NCI-H345 (cell line): ENCODE results near the gene LCE3E.
"Not testable (repeated sequence)": the region's sequence is repeated elsewhere in the genome, so short reads cannot be mapped to it uniquely, and the experiment has no call there.

Experiments used
- DNase-seq: peaks from one replicate; lab custom pipeline; 2025; lab: John Stamatoyannopoulos, UW

The LCE3E gene, protein sequence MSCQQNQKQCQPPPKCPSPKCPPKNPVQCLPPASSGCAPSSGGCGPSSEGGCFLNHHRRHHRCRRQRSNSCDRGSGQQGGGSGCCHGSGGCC

DNA sequence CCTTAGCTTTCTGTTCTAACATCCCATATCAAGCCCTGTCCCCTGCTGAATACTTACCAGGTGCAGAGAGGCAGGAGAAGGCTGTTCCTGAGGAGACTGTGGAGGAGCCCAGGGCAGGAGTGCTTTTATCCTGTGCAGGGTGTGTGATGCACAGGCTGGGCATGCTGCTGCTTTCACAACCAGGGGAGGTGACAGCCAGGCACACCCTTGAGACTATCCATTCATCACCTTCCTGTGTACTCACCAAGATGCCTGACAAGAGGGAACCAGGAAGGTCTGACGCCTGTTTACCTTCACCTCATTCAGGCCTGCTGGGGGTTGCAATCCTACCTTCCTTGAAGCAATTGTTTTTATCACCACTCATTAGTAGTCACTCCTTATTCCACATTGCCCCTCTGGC is at the start of gene LCE3E:
Gene LCE3E, minus strand, starts transcription at position 100 of the 400 bp plus-strand sequence. CDS start 572 bp downstream, outside the sequence.
- DNase-seq, result no peak

DNA sequence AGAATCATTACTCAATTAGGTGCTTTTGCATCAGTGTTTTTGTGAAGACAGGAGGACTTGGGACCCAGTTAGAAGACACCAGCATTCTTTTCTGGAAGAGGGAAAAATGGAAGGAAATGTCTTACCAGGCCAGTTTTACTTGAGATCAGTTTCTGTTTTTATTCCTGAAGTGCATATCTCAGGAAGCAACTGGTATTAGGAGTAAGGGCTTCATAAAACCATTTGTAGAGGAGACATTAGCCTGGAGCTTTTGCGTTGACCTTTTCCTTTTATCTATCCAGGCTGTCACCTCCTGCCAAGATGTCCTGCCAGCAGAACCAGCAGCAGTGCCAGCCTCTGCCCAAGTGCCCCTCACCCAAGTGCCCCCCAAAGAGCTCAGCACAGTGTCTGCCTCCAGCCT is 46.9 kb upstream of the LCE3E start, which contains the start of gene LCE3B:
Gene LCE3B, plus strand, starts transcription at position 301 of the 400 bp plus-strand sequence. Its CDS starts 0 bp downstream, at position 301.
- no peak for DNase-seq

DNA sequence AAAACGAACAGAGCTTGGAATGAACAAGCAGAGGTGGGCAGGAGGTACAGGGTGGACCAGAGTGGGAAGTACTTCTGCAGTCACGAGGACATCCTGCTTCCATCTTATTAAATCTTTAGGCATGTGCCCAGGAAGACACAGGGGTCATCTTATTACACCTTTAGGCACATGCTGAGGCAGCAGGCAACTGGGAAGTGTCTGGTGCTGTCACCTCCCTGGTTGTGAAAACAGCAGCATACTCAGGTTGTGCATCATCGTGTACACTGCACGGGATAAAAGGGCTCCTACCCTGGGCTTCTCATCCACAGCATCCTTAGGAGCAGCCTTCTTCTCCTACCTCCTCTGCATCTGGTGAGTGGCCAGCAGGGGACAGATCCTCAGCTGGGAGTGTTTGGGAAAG is 33.4 kb upstream of the LCE3E start, which contains the start of gene LCE3C:
Gene LCE3C, plus strand, starts transcription at position 301 of the 400 bp plus-strand sequence. CDS start 498 bp downstream, outside the sequence.
- DNase-seq, result no peak

DNA sequence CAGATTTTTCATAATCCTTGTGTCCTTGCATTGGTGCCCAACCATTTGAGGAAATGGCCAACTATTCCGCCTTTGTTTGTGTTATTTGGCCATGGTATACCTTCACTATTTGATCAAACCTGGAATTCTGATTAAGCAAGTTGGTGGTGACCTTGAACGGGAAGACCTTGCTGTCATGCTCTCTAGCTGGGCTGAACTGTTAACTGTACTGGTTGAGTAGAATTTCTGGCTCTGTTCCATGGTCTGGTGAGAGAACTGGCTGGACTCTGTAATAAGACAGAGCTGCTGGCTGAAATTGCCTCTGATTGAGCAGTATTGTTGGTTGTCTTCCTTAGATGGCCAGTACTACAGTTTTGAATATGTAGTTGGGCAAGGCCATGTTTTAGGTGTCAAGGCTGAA is 30.4 kb upstream of the LCE3E start:
- DNase-seq, result no peak

DNA sequence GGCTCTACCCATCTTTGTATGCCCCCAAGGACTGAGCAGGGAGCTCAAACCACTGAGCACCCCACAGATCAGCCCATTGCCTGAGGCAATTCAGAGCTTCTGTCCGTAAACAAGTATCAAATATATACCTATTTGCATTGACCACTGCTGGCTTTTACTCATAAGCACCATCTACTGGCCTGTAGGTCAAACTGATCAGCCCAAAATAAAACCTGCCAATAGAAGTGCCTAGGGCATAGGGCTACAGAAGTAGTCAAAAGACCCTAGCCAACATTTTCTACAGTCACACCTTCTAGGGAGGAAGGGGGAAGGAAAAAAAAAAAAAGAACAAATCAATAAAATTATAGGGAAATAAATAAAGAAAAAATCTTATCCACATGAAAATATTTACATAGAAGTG is 19.0 kb upstream of the LCE3E start:
- no peak for DNase-seq

DNA sequence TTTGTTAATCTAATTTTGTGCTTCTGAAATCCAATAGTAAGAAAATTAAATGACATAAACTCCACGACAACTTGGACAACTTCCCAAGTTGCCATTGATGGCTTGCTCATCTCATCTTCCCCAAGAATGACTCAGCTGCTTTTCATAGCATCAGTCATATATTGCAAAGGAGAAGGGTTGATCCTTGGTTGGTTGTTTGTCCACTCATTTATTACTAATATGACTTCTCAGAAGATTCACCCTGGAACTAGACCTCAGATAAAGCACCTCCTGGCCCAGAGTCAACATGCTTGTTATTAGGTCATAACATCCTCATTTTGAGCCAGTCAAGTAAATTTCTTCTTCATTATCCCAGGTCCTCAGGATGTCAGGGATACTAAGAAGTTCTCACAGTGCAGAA is 16.1 kb upstream of the LCE3E start:
- no peak for DNase-seq

DNA sequence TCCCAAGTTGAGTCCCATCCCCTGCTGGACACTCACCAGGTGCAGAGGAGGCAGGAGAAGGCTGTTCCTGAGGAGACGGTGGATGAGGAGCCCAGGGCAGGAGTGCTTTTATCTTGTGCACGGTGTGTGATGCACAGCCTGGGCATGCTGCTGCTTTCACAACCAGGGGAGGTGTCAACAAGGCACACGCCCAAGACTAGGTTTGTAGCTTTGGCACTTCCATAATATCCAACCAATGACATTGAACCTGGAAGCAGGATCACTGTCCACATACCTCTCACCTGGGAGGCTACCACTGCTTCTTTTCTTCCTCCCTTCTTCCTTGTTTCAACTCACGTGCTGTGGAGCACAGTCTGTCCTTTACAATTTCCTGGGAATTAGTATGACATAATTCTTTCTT is 13.9 kb upstream of the LCE3E start, which contains the start of gene LCE3D:
Gene LCE3D, minus strand, starts transcription at position 84 of the 400 bp plus-strand sequence. CDS start 580 bp downstream, outside the sequence.
- DNase-seq, result no peak

DNA sequence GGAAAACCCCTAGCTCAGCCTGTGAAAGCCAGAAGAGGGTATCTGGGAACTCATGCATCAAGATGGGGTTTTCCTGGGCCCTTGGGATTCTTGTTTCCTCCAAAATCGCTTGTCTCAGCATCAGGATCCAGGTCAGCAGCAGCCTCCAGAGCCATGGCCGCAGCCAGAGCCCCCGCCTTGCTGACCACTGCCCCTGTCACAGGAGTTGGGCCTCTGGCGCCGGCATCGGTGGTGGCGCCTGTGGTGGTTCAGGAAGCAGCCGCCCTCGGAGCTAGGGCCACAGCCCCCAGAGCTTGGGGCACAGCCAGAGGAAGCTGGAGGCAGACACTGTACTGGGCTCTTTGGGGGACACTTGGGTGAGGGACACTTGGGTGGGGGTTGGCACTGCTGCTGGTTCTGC is 12.9 kb upstream of the LCE3E start:
- not testable (repeated sequence) for DNase-seq

DNA sequence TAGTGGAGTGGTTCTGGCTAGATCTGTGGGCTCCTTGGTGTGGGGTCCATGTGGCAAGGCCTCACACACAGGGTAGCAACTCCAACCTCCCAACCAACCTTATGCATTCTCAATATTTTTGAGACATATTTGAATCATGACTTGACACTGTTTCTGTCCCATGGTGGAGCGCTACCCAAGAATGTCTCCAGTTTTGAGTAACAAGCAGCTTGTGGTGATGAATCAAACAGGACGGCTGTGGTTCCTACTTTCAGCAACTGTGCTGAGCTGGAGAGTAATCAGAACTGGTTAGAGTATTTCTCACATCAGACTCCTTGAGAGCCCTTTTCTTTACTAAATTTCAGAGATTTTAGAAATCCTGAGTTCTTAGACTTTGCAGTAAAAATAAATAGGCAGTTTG is 10.6 kb upstream of the LCE3E start:
- no peak for DNase-seq

DNA sequence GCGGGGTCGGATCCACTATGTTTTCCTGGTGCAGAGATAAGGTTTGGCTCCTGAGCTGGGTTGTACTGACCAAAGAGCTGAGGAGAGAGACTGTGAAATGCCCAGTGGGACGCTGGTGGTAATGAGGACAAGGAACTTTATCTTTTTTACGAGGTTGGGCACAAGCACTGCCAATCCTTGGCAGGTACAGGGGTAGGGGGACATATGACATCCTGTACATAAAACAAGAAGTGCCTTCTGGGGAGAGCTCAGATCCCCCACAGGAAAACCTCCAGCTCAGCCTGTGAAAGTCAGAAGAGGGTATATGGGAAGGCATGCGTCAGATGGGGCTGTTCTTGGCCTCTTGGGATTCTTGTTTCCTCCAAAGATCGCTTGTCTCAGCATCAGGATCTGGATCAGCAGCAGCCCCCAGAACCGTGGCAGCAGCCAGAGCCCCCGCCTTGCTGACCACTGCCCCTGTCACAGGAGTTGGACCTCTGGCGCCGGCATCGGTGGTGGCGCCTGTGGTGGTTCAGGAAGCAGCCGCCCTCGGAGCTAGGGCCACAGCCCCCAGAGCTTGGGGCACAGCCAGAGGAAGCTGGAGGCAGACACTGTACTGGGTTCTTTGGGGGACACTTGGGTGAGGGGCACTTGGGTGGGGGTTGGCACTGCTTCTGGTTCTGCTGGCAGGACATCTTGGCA is 905 bp downstream of the LCE3E start:
- no peak for DNase-seq

DNA sequence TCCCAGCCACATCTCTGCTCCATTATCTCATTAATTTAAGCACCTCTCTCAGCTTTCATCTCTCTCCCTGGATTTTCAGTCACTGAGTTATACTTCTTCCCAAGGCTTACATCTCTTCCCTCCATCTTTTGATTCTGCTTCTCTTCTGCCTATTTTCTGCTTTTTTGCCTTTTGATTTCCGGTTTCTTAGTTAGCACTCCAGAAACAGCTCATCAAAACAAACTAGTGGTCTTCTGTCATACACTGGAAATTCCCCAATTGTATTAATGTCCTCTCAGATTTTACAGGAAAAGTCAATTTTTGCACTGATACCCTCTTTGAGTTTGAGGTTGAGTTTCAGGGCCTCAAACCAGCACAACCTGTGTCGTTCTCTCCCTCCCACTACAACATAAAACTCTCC is 1.5 kb downstream of the LCE3E start:
- no peak for DNase-seq

DNA sequence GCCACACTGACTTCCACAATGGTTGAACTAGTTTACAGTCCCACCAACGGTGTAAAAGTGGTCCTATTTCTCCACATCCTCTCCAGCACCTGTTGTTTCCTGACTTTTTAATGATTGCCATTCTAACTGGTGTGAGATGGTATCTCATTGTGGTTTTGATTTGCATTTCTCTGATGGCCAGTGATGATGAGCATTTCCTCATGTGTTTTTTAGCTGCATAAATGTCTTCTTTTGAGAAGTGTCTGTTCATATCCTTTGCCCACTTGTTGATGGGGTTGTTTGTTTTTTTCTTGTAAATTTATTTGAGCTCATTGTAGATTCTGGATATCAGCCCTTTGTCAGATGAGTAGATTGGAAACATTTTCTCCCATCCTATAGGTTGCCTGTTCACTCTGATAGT is 18.2 kb downstream of the LCE3E start:
- DNase-seq, result not testable (repeated sequence)

DNA sequence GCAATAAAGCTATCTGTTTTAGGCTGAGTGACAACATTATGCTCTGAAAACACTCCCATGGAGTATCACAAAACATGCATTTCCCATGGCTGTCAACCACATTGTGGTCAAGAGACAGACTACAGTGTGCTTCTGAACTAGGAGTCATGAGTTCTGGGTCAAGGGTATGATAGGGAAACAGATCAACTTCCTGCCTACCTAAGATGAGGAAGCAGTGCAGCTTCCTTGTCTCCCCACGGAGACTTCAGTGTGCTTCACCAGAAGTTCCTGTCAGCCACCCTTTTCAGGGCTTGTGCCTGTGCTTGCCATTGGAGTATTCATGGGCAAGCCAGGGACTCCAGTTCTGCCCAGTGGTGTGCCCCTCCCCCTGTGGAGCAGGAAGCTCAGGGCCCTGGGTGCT is 19.9 kb downstream of the LCE3E start:
- no peak for DNase-seq

DNA sequence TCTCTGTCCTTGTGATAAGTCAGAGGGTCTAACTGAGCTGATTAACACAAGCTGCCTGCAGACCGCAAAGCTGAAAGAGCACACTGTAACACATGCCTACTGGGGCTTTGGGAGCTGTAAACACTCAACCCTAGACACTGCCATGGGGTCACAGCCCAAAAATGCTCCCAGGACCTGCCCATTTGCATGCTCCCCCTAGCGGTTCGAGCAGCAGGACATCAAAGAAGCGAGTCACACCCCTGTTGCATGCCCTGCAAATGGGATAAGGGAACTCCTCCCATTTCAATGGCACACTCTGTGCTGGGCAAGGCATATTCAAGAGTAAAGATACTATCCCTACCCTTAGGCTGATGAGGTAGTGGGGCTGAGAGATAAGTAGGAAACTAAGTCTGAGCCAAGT is 22.8 kb downstream of the LCE3E start:
- DNase-seq, result no peak

DNA sequence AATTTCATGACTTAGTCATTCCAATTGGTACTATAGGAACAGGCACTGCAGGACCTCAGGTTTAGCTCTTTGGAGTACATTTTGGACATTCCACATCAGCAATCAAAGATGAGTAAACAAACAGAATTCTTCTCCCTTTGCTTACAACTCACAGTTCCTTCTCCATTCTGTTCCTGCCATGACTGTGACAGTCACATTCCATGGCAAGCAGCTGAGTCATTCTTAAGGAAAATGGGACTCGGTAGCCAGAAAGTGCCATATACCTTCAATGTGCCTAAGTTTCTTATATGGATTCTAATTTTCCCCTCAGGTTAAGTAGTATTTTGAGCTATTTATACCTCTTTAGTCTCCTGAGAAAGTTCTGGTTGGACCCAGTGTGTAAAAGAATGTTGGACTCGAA is 26.7 kb downstream of the LCE3E start:
- no peak for DNase-seq

DNA sequence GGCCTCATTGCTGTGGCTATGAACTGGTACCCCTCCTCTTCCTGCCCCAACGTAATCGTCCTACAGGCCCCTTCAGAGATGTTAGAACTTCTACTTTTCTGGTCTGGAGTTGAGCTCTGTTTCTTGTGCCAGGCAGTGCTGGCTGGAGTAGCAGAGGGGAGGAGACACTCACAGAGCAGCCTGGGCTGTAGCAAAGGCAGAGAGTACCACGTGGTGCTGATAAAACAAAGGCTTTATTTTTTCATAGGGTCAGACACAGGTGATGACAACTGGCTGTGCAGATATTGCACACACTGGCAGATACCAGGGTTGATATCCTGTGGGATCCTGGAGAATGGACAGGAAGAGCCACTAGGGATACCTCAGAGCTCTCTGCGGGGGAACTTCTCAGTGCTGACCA is 29.1 kb downstream of the LCE3E start:
- no peak for DNase-seq

DNA sequence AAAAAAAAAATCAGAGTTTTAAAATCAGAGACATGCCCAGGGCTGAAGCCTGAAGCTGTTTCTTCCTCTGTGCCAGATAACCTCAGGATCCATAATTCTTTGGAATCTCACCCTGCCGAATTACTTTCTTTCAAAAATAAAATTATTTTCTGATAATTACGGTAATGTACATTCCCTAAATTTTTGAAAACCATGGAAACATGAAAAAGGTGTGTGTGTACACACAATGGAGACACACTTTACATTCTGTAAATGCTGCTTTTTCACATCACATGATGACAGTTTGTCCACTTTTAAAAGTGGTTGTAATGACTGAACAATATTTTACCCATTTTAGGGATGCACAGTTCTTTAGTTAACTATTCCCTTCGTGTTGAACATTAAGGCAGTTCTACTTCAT is 30.8 kb downstream of the LCE3E start:
- DNase-seq, result no peak

DNA sequence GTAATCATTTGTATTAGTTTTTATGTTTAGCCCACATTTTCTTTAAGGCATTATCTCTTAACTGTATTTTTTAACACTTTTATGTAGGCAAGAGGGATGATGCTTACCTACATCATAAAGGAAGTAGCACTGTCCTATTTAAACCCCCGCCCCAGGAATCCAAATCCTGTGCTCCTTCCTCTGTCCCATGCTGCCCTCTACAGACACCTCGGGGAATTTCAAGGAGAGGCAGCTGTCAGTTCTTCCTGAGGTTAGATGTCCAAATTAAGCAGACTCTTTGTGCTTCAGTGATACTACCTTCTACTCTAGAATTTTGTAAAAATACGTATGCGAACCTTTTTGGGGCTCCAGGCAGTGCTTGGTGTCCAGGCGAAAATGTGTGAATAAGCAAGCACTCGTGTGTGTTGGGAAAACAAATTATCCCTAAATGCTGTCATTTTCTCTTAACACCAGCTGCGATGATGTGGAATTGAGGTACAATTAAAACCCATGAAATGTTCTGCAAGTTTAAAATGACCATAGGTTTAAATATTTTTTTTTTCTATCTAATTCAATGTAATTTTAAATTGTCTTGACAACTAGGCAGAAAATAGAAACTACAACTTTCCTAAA is 33.1 kb downstream of the LCE3E start:
- peak; percentile 38 for DNase-seq

DNA sequence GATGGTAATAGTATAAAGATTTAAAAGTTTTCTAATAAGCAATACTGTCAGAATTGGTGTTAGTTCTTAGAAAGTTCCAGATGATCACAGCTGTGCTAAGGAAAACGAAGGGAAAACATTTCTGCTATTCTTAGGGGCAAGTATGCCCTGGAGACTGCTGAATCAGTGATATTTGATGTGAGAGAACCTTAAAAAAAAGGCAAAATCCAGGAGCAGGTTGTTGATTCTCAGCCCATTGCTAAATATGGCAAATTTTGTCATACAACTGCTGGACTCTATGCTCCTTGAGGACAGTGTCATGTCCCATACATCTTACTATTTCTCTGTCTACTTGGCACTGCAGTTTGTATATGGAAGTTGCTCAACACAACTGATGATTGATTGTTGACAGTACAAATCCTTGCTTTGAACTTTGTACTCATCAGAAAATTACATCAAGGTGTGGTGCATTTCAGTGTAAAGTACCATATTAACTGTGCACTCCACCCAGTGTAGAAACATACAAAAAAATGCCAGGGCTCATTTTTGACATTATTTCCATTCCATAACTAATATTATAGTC is 41.4 kb downstream of the LCE3E start:
- DNase-seq, result no peak

DNA sequence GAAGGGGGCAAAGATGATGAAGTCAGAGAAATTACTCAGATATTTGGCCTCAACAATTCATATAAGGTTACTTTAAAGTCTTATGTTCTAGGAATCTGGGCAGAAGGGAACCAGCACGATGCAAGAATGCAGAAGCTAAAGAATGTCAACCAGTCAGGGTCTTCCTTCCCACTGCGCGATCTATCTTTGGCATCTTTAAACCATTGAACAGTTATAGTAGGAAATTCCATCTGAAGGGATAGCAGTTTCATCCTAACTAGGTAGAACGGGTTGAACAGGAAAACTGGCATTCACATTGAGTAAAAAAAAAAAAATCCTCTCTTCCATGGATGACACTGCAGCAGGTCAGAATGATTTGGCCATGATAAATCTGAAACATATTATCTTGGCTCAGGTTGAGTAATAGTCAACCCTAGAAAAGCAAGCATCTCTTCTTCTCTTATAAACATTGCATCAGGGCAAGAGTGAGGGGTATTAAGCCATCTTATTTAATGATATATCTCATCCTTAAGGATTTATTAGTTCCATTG is 46.0 kb downstream of the LCE3E start:
- no peak for DNase-seq

DNA sequence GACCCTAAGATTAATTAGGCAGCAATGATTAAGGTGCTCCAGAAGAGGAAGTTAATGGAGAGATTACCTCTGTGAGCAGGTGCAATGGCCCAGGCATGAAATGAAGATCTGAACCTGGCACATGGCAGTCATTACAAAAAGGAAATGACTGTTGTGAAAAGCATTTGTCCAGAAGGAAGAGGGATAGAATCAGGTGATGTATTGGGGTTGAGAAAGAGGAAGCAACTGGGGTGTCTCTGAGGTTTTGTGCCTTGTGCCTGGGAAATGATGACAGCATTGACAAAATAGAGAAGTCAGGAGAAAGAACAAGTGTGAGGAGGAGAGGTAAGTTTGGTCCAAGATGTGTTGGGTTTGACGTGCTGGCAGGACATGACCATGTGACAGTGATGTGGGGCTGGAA is 46.7 kb downstream of the LCE3E start:
- no peak for DNase-seq

DNA sequence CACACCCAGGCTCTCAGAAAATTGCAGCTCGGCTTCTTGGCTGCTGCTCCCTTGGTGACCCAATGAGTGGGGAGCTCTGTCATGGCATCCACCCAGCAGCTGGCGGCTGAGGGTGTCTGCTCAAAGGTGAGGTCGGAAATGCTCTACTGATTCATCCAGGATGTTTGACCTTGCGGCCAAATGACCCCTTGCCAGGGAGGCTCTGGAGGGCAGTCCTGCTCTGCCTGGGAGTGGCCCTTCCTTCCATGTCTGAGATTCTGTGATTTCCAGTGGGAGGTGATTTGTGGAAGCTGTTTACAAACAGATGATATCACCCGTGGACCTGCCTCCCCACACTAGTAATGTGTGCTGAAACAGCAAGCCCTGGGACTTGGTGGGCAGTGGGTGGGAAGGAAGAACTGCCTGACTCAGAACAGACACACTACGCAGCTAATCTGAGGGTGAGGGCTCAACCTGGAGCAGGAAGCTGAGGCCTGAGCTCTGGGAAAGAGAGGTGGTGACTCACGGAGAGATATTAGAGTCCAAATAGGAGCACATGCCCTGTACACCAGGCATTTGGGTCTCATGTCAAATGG is 49.3 kb downstream of the LCE3E start:
- no peak for DNase-seq
